Measurements from ENCODE around the gene EGFLAM. TPM values are rescaled to one million over a fixed set of nuclear protein-coding genes. Genes with fewer than 3 reads are reported as not detected.

Gene EGFLAM
- total and polyA plus RNA-seq, 2 of the 4 experiments (the other 2 are of a cell fraction) = 0.77 to 1.1 TPM

DNA sequence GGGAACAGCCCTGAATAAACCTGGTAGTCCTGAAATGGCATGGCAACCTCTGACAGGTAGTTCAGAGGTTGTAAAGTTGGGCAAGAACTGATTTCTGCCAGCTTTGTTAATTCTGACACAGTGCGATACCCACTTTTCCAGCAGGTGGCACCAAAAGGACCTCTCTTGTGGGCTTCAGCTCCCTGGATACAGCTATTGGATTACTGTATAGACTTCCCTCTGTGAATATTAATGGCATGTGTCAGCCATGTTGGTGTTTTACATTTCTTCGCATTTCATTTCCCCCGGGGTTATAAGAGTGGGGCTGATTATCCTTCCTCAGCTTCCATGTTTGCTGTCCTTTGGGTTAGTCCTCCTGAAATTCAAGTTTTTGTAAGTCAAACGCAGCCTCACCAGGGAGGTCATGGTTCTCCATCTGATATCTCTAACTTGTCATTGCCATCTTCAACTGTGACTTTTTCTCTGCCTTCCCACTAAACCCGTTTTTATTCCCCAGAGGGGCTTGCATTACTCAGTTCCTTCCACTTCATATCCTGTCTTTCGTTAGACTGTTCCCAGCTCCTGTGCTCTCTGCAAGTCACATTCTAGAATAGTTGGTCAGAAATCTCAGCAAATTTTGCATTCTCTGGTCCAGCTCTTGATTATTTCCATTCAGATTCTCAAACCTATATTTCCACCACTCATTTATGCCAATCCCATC, 162.5 kb downstream of the EGFLAM start:
- ATAC-seq (ENCODE audit: low read depth) (peak; percentile 85), DNase-seq (peak; percentile 69)
- Histone ChIP-seq H3K4ac (ENCODE audit: low read depth, low read length) (no peak overlapping the region), H2BK15ac (ENCODE audit: low read depth, low read length) (no peak overlapping the region), H2AK5ac (ENCODE audit: low read depth, low read length) (peak overlapping the region; percentile 23; the same call in 1 of the 2 replicates), H3K4me1 (ENCODE audit: control insufficient read depth, insufficient read depth, low read length) (peaks cover 10% of the 10 kb centered on the region), H2BK20ac (ENCODE audit: low read depth, low read length) (peak overlapping the region; percentile 51; the same call in 1 of the 2 replicates), H4K91ac (ENCODE audit: insufficient read depth, low read depth, low read length) (no peak overlapping the region), H3K27me3 (ENCODE audit: control insufficient read depth, insufficient read depth, low read length) (peaks cover 5% of the 10 kb centered on the region; the same call in 1 of the 2 replicates), H4K8ac (ENCODE audit: low read depth in 2 of 2, low read length in 2 of 2) (peak overlapping the region in 1 of 2 experiments; percentile 56; a peak in 1 of 4 replicates), H3K23ac (ENCODE audit: low read depth, low read length) (0 out of 2 replicates have a peak overlapping the region, but pooled peaks have one; percentile 20), H3K9me3 (ENCODE audit: control insufficient read depth, insufficient read depth, low read length) (no peaks in the 10 kb centered on the region), H3K56ac (ENCODE audit: extremely low read depth, insufficient read depth, low read length) (no peak overlapping the region), H3K79me1 (ENCODE audit: low read depth in 1 of 2, low read length in 2 of 2) (no peaks in the 10 kb centered on the region), H2AK9ac (replicated peaks; ENCODE audit: low read depth, low read length, poor library complexity) (no peak overlapping the region), H4K20me1 (ENCODE audit: insufficient read depth, low read length) (no peaks in the 10 kb centered on the region), H3K4me3 (ENCODE audit: insufficient read depth, low read depth, low read length) (no peak overlapping the region), H3K14ac (replicated peaks; ENCODE audit: low read depth, low read length) (peak overlapping the region; percentile 43; the same call in 1 of the 2 replicates), H3K27ac (ENCODE audit: insufficient read depth, low read length) (no peak overlapping the region), H3K36me3 (ENCODE audit: control insufficient read depth, insufficient read depth, low read length) (no peaks in the 10 kb centered on the region), H3K9ac (ENCODE audit: low read depth, low read length) (no peak overlapping the region), H2BK120ac (ENCODE audit: low read depth, low read length) (peak overlapping the region; percentile 12; the same call in 1 of the 2 replicates), H2BK5ac (ENCODE audit: low read depth, low read length, poor library complexity, severe bottlenecking) (no peak overlapping the region), H3K9me1 (ENCODE audit: insufficient read depth, low read length) (no peaks in the 10 kb centered on the region), H3K18ac (ENCODE audit: low read depth, low read length) (no peak overlapping the region), H4K5ac (ENCODE audit: low read depth, low read length) (no peak overlapping the region), H3K4me2 (ENCODE audit: low read depth, low read length) (no peak overlapping the region), H2AFZ (replicated peaks; ENCODE audit: low read length, poor library complexity) (peak overlapping the region; percentile 35)
- intact Hi-C loops (cut with micrococcal nuclease) = loop anchor here (1.0 to 5.0 kb wide), 2 partner anchors 131 to 388 kb away; no protein-coding TSS in a partner anchor
- in situ Hi-C loops (cut with MboI; ENCODE audit: low sequenced_read_pairs) = no loop called here
- BruUV-seq (replicated peaks) = no TSS peak
- CTCF ChIA-PET = interaction anchor here (0.6 to 2.4 kb wide), 17 partner anchors 12 to 501 kb away, joined by 3 to 21 read pairs (median 3); no protein-coding TSS in a partner anchor
- dilution Hi-C loops (cut with HindIII; ENCODE audit: low sequenced_read_pairs, unreplicated experiment) = no loop called here
- POLR2A ChIA-PET (ENCODE audit: unreplicated experiment) = interaction anchor here (0.5 kb wide), 1 partner anchor 147 kb away, joined by 4 read pairs; no protein-coding TSS in a partner anchor
- WGBS, 2 experiments (ENCODE audit: extremely low coverage in 2 of 2, insufficient read length in 1 of 2) = 40% methylated on average over 2 of the region's 6 CpGs; no CpG with 5 or more reads in 1 of the 2 experiments
- TF ChIP-seq SMC3 (IDR thresholded peaks at IDR 0.05; ENCODE audit: low read depth, low read length) (peak; percentile 66), CEBPB (IDR thresholded peaks at IDR 0.05; ENCODE audit: low read depth, low read length) (no peak), NFE2L2 (IDR thresholded peaks at IDR 0.05; ENCODE audit: low read depth, low read length) (no peak), MXI1 (IDR thresholded peaks at IDR 0.05; ENCODE audit: borderline replicate concordance, low read depth, low read length) (no peak), FOS (IDR thresholded peaks at IDR 0.05; ENCODE audit: low read depth, low read length) (no peak), RAD21 (IDR thresholded peaks at IDR 0.05; ENCODE audit: low read length) (peak; percentile 75), RFX5 (IDR thresholded peaks at IDR 0.05; ENCODE audit: low read depth, low read length) (no peak), RCOR1 (IDR thresholded peaks at IDR 0.05; ENCODE audit: insufficient replicate concordance, low read length) (no peak)
- TF ChIP-seq, protein P1, sequence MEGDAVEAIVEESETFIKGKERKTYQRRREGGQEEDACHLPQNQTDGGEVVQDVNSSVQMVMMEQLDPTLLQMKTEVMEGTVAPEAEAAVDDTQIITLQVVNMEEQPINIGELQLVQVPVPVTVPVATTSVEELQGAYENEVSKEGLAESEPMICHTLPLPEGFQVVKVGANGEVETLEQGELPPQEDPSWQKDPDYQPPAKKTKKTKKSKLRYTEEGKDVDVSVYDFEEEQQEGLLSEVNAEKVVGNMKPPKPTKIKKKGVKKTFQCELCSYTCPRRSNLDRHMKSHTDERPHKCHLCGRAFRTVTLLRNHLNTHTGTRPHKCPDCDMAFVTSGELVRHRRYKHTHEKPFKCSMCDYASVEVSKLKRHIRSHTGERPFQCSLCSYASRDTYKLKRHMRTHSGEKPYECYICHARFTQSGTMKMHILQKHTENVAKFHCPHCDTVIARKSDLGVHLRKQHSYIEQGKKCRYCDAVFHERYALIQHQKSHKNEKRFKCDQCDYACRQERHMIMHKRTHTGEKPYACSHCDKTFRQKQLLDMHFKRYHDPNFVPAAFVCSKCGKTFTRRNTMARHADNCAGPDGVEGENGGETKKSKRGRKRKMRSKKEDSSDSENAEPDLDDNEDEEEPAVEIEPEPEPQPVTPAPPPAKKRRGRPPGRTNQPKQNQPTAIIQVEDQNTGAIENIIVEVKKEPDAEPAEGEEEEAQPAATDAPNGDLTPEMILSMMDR (conservative IDR thresholded peaks at IDR 0.05; ENCODE audit: low read depth, low read length) = peak; percentile 75

All from IMR-90 (cell line).